HEK293 (cell line): ENCODE results near the gene RGS5.

ENCODE experiments used
- CTCF ChIP-seq: fragments of 450-650 bp; formaldehyde crosslinking; IDR thresholded peaks from 2 replicates; pipeline ENCODE4 v1.5.1; 2016; ENCODE audit warnings: missing biosample characterization, missing genetic modification characterization
- ZNF175 ChIP-seq: fragments of 450-650 bp; formaldehyde crosslinking; IDR thresholded peaks from 2 replicates; pipeline ENCODE4 v1.5.1; 2016; ENCODE audit warnings: missing biosample characterization, missing genetic modification characterization

DNA sequence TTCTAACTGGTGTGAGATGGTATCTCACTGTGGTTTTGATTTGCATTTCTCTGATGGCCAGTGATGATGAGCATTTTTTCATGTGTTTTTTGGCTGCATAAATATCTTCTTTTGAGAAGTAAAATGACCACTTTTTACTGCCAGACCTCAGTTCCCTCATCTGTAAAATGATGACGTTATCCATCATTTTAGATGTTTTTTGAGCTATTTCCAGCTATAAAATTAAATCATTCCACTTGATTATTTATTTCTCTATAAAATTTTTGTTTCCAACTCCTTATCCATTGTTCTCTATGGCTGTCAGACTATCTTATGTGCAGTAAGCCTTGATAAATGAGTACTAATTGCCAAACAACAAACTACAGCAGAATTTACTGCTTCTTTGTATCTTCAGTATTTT, 33.2 kb downstream of the RGS5 start:
- TF ChIP-seq CTCF (tag by site-specific recombination) (no peak), ZNF175 (tag by site-specific recombination) (no peak)
